Measurements from ENCODE around the gene PSAP.

PSAP gene

GRCh38 chr10:71767420-71768035 is 83.5 kb downstream of the PSAP start:
- H3K4me3 ChIP-seq (ENCODE audit: control insufficient read depth, low read depth, low read length): no peak overlapping the region
- TF ChIP-seq, protein P1, sequence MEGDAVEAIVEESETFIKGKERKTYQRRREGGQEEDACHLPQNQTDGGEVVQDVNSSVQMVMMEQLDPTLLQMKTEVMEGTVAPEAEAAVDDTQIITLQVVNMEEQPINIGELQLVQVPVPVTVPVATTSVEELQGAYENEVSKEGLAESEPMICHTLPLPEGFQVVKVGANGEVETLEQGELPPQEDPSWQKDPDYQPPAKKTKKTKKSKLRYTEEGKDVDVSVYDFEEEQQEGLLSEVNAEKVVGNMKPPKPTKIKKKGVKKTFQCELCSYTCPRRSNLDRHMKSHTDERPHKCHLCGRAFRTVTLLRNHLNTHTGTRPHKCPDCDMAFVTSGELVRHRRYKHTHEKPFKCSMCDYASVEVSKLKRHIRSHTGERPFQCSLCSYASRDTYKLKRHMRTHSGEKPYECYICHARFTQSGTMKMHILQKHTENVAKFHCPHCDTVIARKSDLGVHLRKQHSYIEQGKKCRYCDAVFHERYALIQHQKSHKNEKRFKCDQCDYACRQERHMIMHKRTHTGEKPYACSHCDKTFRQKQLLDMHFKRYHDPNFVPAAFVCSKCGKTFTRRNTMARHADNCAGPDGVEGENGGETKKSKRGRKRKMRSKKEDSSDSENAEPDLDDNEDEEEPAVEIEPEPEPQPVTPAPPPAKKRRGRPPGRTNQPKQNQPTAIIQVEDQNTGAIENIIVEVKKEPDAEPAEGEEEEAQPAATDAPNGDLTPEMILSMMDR (IDR thresholded peaks at IDR 0.05; ENCODE audit: control insufficient read depth, insufficient read depth, low read depth, low read length, missing control alignments): no peak
- no peak for DNase-seq (ENCODE audit: low read depth)

- peak; percentile 87 for DNase-seq (ENCODE audit: low read depth)
- no peak overlapping the region for H3K4me3 ChIP-seq (ENCODE audit: control insufficient read depth, low read depth, low read length)
- TF ChIP-seq, protein P1 (IDR thresholded peaks at IDR 0.05; ENCODE audit: control insufficient read depth, insufficient read depth, low read depth, low read length, missing control alignments): no peak
Measured at GRCh38 chr10:71766717-71767419, 84.2 kb downstream of the PSAP start.
